Stimulated activated CD8-positive, alpha-beta memory T cell treated with anti-CD3 and anti-CD28 coated beads, Interleukin-7, amount 100 ng/mL, for 24 hours (primary cell): ENCODE results near the gene VPS51.
A peak's percentile ranks its signal among the peaks of the same experiment; 100 is the strongest.

Experiments used
- DNase-seq: peaks from one replicate; pipeline ENCODE4 v3.0.0-alpha.2; 2020; ENCODE audit warnings: low read depth

VPS51 gene

DNA sequence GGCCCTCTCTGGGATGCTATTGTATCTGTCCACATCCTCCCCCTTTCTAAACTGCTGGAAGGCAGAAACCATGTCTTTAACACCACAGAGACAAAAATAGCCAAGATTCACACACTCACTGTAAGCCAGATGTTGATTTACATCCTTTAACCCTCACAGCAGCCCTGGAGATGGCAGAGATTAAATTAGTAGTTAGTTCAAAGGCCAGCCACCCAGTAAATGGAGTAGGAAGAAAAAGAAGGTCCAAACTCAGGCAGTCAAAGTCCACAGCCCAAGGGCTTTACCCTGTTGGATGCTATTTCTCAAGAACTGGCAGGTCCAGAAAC is 23.6 kb downstream of the VPS51 start:
- DNase-seq: no peak

DNA sequence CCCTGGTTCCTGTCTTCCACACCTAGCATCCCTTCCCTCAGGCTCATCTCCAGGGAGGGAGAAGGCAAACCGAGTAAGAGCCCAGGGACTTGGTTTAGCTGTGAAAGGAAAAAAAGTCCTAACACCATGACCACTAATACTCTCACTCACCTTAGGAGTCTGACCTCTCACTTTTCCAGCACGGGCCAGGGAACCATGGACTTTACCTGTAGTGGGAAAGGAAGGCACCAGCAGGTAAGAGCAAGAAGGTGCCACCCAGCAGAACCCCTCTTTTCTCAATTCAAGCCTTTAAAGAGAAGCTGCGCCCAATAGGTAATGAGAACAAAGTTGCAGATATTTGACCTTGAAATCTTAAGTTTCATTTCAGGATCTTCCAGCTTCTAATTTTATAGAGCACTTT is 24.8 kb downstream of the VPS51 start:
- DNase-seq: no peak

DNA sequence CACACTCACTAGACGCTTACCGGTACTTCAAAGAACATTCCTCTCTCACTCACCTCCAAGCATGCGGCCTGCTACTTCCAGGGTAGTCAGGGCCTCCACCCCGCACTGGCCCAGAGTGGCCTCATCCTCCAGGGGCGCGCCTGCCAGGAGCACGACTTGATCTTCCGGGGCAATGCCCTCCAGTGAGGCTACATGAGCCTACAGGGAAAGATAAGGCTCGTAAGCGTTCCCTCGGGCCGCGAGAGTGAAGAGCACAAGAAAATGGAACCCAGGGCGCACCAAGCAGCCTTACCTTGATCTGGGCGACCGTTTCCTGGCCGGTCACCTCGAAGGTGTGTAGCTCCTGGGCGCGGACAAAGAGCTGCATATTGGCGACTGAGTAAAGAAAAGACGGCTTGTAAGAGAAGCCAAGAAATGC is 25.4 kb downstream of the VPS51 start:
- no peak for DNase-seq

DNA sequence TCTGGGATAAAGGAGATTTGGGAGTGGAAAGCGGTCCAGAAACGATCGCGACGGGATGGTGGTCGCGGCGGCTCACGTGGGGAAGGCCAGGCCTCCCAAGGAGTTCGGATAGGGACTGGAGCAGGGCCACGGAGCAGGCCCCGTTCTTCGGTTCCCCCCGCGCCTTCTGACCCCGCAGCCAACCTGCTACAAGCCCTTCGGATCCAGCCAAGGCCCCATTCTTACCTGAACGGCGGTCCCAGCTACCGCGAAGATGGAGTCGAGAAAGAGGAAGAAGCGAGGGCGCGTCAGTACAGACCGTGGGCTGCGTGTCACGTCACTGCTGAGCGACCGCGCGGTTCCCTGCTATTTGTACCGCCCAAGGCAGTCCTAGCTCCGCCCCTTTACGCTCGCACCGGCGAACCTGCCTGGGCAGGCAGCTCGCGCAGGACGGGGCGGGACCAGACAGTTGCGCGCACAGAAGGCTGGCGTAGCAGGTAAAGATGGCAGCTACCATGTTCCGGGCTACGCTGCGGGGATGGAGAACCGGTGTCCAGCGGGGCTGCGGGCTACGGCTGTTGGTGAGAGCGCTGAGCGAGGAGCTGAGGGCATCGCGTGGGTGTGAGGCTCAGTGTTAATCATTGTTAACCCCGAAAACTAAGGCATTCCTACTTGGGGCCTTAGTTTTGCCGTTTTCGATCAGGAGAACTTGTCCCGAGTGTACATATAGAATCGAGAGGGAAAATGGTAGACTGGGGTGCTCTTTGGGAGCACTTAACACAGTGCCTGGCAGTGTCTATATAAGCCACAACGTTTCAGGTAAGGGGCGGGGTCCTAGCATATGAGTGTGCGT is 26.1 kb downstream of the VPS51 start, which contains the start of the genes FAU and MRPL49:
Gene FAU, minus strand, starts transcription at position 270 of the 832 bp plus-strand sequence. CDS start 321 bp downstream, outside the sequence.
Gene MRPL49, plus strand, starts transcription at position 457 of the 832 bp plus-strand sequence. Its CDS starts 26 bp downstream, at position 483.
- DNase-seq: peak; percentile 96

DNA sequence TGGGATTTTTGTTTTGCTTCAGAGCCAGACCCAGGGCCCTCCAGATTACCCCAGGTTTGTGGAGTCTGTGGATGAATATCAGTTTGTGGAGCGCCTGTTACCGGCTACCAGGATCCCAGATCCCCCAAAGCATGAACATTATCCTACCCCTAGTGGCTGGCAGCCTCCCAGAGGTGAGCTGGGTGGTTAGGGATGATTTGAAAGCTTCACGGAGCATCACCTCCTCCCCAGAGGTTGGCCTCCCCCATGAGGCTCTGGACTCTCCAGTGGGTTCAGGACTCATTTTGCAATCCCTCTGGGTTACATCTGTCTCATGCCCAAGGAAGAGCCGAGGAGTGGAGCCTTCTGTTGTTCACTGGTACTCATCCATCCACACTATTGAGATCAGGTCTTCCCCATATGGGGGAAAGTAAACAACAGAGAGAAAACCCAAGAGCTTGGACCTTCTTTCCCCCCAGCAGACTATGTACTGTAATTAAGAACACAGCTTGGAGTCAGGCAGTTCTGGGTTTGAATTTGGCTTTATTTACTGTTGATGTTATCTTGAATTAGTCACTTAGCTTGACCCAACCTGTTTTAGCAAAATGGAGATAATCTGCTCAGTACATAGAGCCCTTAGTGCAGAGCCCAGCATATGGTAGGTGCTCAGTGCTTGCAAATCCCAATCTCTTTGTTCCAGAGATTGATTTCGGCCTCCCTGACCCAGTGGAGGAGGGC is 28.6 kb downstream of the VPS51 start:
- no peak for DNase-seq

DNA sequence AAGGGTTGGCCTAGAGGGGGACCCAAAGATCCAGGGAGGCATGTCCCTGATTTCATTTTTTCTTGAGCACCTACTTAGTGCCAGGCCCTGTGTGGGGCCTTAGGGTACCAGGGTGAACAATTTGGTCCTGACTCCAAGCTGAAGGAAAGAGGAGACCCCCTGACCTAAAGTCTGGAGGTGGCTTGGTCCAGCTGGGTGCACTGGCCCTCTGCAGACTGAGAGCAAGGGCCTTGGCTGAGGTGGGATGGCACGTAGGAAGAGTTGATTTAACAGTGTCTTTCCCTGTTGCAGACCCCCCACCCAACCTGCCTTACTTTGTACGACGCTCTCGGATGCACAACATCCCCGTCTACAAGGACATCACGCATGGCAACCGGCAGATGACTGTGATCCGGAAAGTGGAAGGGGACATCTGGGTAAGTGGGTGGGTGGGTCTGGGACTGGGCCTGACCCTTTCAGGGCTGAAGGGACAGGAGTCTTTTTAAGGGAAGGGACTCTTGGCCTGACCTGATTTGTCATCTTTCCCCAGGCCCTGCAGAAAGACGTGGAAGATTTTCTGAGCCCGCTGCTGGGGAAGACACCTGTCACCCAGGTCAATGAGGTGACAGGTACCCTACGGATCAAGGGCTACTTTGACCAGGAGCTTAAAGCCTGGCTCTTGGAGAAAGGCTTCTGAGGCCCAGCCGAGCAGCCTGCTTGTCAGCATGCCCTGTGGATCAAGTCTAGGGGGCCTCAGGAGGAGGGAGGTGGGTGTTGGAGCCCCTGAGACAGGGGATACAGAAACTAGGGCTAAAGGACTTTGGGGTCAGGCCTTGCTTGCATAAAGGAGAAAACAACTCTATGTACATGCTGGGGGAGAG is 29.4 kb downstream of the VPS51 start:
- DNase-seq: no peak

DNA sequence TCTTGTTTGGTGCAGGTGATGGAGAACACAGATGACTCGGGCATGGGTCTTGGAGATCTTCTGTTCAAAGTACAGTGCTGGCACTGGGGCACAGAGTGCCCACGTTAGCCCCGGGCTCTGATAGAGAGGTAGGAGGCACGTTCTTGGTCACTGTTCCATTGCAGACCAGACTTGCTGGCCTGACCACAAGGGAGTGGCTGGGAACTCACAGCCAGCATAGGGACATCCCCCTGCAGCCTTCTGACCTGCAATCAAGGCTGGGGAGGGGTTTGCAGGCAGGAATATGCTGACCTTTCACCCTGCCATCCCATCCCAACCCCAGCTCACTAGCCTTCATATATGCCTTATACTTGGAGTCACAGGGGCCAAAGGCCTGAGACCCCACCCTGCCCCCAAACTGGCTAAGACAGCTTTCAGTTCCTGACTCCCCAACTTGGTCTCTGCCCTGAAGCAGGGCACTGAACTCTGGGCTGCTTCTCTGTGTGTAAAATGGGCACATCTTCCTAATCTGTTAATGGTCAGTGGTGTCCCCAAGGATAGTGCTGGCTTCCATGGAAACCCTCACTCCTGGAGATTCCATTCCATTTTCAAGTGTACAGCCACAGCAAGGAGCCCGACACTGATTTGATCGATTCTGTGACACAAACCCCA is 30.7 kb downstream of the VPS51 start:
- DNase-seq: no peak

DNA sequence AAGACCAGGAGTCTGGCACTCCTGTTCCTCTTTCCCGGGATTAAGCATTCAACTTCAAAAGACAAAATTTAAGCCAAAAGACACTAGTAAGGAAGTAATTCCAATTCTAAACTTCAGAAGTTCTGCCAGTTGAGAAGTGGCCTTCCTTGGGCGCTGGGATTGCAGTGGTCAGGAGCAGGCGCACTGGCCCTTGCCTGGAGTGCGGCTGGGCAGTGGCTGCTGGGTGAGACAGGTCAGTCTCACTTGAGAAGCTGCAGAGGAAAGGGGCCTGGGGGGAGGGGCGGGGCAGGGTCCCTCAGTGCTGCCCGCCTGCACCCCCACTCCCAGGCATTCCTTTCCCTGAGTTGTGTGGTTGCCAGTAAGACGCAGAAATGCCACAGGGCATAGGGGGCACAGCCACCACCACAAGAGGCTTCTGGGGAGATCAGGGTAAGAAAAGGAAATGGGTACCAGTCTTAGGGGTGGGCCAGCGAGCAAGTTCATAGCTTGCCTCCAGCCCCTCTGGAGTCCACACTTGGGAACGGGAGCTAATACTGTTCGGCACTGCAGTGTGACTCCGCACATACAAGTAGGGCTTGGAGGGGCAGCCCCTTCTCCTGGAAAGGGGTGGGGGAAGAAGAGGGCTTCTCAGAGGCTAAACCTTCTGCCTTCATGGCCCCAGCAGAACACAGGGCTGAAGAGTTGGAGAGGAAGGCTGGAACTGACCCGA is 31.6 kb downstream of the VPS51 start:
- no peak for DNase-seq

DNA sequence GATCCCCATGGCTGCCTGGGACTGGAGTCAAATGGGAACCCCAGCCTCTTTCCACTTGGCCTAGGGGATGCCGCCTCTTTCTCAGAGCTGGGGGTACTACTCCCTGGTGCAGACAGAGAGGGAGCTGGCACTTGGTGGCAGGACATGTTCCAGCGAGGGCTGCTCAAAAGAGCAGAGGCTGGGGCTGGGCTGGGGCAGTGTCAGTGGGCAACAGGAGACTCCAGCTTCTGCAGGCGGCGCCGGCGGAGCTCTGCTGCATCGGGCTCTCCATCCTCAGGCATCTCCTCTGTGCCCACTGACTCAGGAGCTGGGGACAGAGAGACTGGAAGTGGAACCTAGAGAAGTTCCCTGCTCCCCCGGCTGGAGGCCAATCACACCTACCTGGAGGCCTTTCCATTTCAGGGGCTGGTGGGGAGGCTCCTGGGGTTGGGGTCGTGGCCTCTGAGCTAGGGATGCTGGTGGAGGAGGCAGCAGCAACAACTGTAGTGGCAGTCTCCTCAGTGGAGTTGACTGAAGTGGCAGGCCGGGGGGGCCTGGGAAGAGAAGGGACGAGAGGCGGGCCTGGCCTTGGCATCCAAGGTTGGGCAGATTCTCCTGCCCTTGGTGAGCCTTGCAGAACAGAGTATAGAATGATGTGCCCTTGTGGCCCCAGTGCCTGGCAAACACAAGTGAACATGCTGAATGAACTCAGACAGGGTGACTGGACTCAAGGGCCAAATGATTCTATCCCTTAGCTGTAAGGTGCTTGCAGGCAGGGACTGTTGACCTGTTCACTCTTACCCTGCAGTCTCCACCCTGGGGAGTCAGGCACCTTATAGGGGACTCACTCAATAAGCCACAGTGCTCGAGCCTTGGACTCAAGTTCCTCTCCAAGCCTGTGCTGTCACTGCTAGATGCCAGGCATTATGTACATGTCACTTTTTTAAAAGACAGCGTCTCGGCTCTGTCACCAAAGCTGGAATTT is 32.5 kb downstream of the VPS51 start:
- DNase-seq: no peak

DNA sequence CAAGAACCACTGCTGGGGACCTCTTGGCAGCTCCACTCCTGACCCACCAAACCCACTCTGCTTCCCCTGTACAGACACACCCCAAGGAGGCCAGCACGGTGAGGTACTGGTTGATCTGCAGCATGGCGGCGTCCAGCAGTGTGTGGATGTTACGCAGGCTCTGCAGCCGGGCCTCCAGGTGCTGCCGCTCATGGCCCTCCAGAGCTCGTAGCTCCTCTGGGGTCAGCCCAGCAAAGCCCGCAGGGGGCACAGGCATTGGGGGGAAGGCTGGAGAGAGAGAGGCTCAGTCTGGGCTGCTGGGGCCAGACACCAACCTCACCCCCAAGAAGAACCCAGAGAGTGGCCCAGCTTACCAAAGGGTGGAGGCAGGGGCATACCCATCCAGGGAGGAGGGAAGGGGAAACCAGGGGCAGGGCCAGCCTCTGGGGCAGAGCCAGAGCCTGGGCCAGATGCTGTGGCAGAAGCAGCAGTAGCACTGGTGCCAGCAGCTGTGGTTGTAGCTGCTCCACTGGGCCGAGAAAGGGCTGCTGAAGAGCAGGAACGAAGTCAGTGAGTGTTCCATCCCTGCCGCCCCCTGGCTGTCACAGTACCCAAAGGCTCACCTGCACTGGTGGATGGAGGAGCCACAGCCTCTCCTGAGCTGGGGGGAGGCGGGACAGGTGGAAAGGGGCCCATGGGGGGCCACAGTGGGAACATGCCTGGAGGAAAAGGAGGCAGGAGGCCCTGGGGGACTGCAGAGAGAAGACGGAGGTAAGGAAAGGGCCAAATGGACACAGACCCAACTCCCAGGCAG is 33.8 kb downstream of the VPS51 start:
- DNase-seq: no peak

DNA sequence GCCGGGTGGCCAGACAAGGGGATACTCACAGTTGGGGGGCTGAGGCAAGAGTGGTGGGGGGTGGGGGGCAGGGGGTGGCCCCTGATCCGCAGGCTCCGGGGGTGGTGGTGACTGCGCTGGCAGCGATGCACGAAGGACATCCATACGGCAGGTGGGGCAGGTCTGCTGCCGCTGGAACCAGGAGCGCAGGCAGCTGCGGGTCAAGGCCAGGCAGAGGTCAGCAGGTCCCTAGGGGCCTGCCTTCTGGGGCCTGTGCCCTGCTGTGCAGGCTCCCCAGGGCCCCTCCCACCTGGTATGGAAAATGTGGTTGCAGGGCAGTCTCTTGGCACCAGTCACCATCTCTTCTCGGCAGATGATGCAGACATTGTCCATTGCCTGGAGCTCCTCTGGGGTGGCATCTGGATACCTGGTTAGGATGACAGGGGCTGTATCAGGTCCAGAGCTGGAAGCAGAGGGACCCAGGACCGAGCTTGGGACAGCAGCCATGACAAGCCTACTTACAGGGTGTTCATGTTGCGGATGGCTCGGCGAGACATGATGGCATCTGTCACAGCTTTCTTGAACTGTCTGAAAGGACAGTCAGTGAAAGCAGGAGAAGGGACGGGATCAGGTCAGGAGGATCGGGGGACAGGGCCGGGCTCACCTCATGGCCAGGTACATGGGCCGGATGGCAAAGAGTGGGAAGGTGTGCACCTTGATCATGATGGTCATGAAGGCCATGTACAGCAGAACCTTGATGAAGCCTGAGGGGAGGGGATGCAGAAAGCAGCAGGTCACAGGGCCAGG is 34.8 kb downstream of the VPS51 start:
- no peak for DNase-seq

DNA sequence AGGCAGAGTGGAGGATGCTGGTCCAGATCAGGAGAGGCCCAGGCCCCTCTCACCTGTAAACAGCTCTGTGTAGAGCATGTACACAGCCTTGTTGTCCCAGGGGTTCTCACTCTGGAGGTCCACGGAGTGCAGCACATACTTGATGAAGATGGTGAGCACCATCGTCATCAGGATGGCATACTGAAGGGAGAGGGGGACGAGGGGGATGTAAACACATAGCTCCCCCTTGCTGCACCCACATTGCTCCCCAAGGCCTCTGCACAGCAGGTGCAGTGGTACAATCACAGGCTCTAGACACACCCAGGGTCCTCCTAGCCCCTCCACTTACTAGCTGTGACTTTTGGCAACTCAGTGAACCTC is 35.4 kb downstream of the VPS51 start:
- DNase-seq: no peak

DNA sequence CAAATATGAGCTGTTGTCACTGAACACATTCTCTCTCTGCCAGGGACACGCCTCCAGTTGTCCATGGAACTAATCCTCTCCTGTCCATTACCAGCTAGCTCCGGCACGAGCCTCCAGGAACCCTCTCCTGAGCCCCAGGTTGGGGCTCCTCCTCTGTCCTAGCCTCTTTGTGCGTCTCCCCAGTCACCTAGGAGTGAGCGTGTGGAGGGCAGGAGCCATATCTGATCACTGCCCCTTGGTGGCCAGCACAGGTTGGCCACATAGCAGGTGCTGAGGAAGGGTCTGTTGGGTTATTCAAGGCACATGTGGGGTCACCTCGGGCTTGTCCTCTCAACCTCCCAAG is 35.9 kb downstream of the VPS51 start:
- DNase-seq: no peak

DNA sequence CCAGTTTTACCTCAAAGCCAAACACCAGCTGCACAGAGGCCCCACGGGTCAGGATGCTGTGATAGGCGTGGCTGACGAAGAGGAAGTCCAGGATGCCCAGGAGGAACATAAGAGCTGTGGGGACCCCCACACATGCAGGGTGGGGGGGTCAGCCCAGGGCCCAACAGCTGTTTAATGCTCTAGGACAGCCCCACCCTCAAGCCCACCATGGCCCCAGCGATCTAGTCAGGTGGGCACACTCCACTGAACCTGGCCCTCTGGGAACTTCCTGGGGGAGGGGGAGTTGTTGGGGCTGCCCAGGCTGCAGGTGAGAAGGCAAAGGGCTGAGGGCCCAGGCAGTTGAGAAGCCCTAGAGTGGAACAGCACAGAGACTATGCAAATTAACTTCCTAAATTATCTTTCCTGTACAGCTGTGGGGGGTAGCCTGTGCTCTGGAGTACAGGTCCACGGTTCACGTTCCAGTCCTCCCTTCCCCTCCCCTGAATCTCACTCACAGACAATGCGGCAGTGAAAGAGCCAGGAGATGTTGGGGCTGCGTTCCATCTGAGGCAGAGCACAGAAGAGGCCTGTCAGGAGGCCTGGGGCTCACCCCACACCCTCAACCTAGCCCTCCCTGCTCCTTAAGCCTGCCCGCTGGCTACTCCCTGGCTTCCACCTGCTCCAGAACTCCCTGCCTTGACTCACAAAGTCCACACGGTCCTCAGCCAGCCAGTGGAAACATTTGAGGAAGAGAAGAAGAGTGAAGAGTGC is 36.4 kb downstream of the VPS51 start:
- DNase-seq: no peak

DNA sequence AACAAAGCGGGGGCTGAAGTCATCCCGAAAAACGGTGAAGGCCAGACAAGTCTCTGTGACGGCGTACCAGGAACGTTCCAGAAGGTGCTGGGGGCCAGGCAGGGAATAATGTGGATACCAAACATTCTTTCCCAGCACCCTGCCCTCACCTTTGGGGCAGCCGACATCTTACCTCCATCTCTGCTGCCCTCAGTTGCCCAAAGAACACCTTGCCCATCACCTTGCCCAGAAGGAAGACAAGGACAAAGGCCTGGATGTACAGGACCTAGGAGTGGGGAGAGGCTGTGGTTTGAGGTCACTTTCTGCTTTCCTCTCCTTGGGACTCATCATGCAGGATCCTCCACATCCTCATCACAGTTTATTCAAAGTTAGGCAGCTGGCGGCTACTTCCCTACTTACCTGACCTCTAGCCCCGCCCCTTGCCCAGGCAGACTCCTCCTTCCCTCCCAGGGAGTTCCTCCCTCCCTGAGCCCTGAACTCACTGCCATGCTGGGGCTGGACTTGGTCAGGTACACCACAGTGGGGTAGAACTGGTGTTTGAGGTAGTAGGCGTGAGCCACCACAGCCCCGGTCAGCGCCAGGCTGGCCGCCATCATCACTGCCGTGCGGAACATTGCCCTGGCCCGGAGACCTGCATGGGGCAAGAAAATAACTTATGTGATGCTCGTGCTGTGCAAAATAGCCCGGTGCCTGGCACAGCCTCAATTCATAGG is 37.1 kb downstream of the VPS51 start:
- DNase-seq: no peak

DNA sequence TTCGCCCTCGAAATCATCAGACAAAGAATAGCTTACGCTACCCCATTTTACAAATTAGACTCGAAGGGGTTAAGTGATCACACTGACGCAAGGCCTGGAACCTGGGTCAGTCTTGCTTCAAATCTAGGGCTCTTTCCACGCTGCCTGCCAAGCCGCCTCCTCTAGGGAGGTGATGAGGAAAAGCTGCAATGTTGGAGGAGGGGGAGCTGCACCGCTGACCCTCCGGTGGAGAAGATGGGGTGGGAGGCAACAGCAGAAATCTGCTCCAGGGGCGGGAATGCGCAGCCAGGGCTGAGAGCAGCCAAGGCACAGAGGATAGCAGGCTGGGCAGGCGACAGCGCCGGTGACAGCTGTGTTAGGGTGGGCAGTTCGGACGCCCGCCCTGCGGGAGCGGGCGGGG is 37.7 kb downstream of the VPS51 start:
- no peak for DNase-seq

DNA sequence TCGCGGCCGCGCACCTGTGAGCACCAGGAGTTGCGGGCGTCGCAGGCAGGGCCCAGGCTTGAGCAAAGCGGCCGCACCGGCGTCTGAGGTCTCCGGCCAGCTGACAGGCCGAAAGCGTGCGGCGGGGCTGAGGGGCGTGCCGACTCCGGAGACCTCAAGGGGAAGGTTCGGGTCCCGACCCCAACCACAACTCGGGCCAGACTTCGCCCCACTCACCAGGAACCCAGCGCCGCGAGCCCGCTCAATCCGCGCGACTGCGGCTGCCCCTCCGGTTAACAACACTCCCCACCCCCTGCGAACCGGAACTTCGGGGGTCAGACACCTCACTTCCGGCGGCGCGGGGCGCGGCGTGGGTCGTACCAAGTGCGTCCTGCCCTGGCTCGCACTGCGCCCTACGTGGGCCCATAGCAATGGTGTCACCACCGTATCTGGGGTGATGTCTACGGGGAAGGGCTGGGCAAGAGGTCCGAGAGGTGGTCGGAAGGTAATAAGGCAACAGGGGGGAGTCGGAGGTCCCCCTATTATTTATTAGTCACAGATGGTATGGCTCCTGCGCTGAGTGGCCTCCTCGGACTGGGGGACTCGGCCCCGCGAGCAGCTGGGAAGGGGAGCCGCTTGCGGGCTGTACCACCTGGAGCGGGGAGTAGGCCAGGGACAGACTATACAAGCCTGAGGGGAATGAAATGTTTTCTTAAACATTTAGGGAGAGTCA is 38.4 kb downstream of the VPS51 start, which contains the start of gene SYVN1:
Gene SYVN1, minus strand, starts transcription at position 280 of the 712 bp plus-strand sequence. CDS start 918 bp downstream, outside the sequence.
- DNase-seq: peak; percentile 86
